K562 (cell line): ENCODE measurements around the gene ADPRHL1. TPM values are rescaled to one million over a fixed set of nuclear protein-coding genes. Genes with fewer than 3 reads are reported as not detected.
A peak's percentile ranks its signal among the peaks of the same experiment; 100 is the strongest.

Experiments
- ADNP ChIP-seq: fragments of 200-800 bp; sonication (Bioruptor generic); IDR thresholded peaks from 2 replicates; pipeline ENCODE4 v1.6.1; 2016; ENCODE audit warnings: missing genetic modification characterization, missing compliant biosample characterization
- CBX5 ChIP-seq: IDR thresholded peaks from 2 replicates; pipeline ENCODE4 v1.6.1; 2014; ENCODE audit warnings: low read depth, borderline replicate concordance
- ELF4 ChIP-seq: fragments of 450-650 bp; formaldehyde crosslinking; IDR thresholded peaks from 2 replicates; pipeline ENCODE4 v1.4.0; 2022; ENCODE audit warnings: missing genetic modification characterization
- KDM2B ChIP-seq: fragments of 250-450 bp; sonication (Bioruptor Pico); IDR thresholded peaks from 2 replicates; pipeline ENCODE4 v1.8.0; 2021; ENCODE audit warnings: mild to moderate bottlenecking, moderate library complexity
- NEUROD1 ChIP-seq: fragments of 150-350 bp; IDR thresholded peaks from 2 replicates; pipeline ENCODE4 v1.6.1; 2014; ENCODE audit warnings: borderline replicate concordance, low read length, low read depth; ENCODE audit not compliant: partially characterized antibody
- NR2C1 ChIP-seq, 2 experiments: fragments of 450-650 bp; IDR thresholded peaks; 2 replicates each; pipeline ENCODE4 v1.6.1; 2017; ENCODE audit warnings: mild to moderate bottlenecking in 2 of 2, antibody characterized with exemption in 1 of 2, inconsistent platforms in 1 of 2, missing compliant biosample characterization in 1 of 2, missing genetic modification characterization in 1 of 2
- SOX6 ChIP-seq: fragments of 450-650 bp; IDR thresholded peaks from 2 replicates; pipeline ENCODE4 v1.6.1; 2014; ENCODE audit warnings: mild to moderate bottlenecking
- SP2 ChIP-seq: IDR thresholded peaks from 2 replicates; pipeline ENCODE4 v1.6.1; 2011; ENCODE audit warnings: mild to moderate bottlenecking, low read depth, low read length, moderate library complexity; ENCODE audit not compliant: poor library complexity, severe bottlenecking; ENCODE audit errors: extremely low read depth
- TBL1XR1 ChIP-seq, 2 experiments: IDR thresholded peaks; 2 replicates each; pipeline ENCODE4 v1.6.1; 2012; ENCODE audit warnings: improper control_type of control experiment in 2 of 2, low read length in 2 of 2, mild to moderate bottlenecking in 1 of 2
- ZNF165 ChIP-seq: fragments of 250-450 bp; sonication (Bioruptor Pico); IDR thresholded peaks from 2 replicates; pipeline ENCODE4 v1.4.0; 2020; ENCODE audit warnings: borderline replicate concordance
- ZNF274 ChIP-seq: IDR thresholded peaks from 2 replicates; pipeline ENCODE4 v1.6.1; 2011; ENCODE audit warnings: low read depth, mild to moderate bottlenecking, low read length, moderate library complexity, borderline replicate concordance
- ZNF280A ChIP-seq: fragments of 450-650 bp; IDR thresholded peaks from 2 replicates; pipeline ENCODE4 v1.6.1; 2018; ENCODE audit warnings: mild to moderate bottlenecking, low read depth; ENCODE audit not compliant: partially characterized antibody
- ZNF354B ChIP-seq: fragments of 250-450 bp; sonication (Bioruptor Pico); IDR thresholded peaks from 2 replicates; pipeline ENCODE4 v1.4.0; 2020
- ZNF668 ChIP-seq: fragments of 250-450 bp; sonication (Bioruptor Pico); IDR thresholded peaks from 2 replicates; pipeline ENCODE4 v1.8.0; 2022; ENCODE audit warnings: mild to moderate bottlenecking, inconsistent platforms
- polyA plus RNA-seq, 8 experiments: library from polyadenylated mRNA; depleted of rRNA in 4 of 8; stranded (reverse) in 5 of 8; unstranded in 3 of 8; fragments of >200 nt; fragmentation: Nextera tagmentation in 2 of 8; fragmentation: Illumina TruSeq in 1 of 8; extraction: Ambion mirVana in 2 of 8; extraction: Trizol in 1 of 8; gene quantifications; 2 replicates each; pipeline versions ENCODE4 v1.2.1 to v1.2.3, GENCODE V29; 2011 to 2014; ENCODE audit warnings: inconsistent platforms in 1 of 8, missing spikeins in 1 of 8
- total RNA-seq, 7 experiments: library from RNA; depleted of rRNA in 6 of 7; stranded (reverse); fragments of >200 nt in 6 of 7; fragmentation: Illumina TruSeq in 2 of 7; extraction: Trizol in 2 of 7; gene quantifications; 2 replicates each; pipeline versions ENCODE4 v1.2.1 to v1.2.3, GENCODE V29; 2011 to 2021; ENCODE audit warnings: low replicate concordance in 1 of 7
- TF ChIP-seq, protein P1 (sequence below), 2 experiments: fragments of 450-650 bp in 1 of 2; sonication (generic) in 1 of 2; formaldehyde crosslinking in 1 of 2; IDR thresholded peaks; 2 replicates each; pipeline versions ENCODE4 v1.7.1 to v1.9.0; 2016 to 2022; ENCODE audit warnings: inconsistent platforms in 1 of 2, mild to moderate bottlenecking in 1 of 2, missing genetic modification reagents in 1 of 2

The ADPRHL1 gene
- total and polyA plus RNA-seq, 9 of the 15 experiments (the other 6 are each of a cell fraction or from before 2014, with no cell fraction given): 0.06 to 0.76 (median 0.37) TPM; not detected in 1

DNA sequence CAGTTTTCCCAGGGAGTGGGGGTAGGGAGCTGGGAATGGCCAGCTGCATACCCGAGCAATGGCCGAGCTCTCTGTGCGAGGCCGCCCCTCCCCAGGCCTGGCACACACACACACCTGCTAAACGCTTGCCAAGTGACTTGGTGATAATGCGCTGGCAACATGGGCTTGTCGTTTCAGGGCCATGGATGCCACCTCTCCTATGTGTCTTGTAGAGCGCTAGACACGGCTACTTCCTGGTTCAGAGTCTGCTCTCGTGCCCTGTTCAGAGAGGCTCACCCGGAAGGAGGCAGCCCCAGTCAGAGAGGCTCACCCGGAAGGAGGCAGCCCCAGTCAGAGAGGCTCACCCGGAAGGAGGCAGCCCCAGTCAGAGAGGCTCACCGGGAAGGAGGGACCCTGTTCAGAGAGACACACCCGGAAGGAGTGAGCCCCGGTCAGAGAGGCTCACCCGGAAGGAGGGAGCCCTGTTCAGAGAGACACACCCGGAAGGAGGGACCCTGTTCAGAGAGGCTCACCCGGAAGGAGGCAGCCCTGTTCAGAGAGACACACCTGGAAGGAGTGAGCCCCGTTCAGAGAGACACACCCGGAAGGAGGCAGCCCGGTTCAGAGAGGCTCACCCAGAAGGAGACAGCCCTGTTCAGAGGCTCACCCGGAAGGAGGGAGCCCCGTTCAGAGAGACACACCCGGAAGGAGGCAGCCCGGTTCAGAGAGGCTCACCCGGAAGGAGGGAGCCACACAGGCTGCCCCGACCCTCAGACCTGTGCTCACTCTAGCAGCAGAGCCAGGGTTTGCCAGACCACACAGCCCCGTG lies 4.2 kb downstream of the ADPRHL1 start (continued):
- TF ChIP-seq, protein P1, sequence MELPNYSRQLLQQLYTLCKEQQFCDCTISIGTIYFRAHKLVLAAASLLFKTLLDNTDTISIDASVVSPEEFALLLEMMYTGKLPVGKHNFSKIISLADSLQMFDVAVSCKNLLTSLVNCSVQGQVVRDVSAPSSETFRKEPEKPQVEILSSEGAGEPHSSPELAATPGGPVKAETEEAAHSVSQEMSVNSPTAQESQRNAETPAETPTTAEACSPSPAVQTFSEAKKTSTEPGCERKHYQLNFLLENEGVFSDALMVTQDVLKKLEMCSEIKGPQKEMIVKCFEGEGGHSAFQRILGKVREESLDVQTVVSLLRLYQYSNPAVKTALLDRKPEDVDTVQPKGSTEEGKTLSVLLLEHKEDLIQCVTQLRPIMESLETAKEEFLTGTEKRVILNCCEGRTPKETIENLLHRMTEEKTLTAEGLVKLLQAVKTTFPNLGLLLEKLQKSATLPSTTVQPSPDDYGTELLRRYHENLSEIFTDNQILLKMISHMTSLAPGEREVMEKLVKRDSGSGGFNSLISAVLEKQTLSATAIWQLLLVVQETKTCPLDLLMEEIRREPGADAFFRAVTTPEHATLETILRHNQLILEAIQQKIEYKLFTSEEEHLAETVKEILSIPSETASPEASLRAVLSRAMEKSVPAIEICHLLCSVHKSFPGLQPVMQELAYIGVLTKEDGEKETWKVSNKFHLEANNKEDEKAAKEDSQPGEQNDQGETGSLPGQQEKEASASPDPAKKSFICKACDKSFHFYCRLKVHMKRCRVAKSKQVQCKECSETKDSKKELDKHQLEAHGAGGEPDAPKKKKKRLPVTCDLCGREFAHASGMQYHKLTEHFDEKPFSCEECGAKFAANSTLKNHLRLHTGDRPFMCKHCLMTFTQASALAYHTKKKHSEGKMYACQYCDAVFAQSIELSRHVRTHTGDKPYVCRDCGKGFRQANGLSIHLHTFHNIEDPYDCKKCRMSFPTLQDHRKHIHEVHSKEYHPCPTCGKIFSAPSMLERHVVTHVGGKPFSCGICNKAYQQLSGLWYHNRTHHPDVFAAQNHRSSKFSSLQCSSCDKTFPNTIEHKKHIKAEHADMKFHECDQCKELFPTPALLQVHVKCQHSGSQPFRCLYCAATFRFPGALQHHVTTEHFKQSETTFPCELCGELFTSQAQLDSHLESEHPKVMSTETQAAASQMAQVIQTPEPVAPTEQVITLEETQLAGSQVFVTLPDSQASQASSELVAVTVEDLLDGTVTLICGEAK (IDR thresholded peaks at IDR 0.05): peak; percentile 99
- TF ChIP-seq, protein P1 (CRISPR knock-in tag; IDR thresholded peaks at IDR 0.05): no peak
- TF ChIP-seq ZNF280A: no peak
- no peak for TF ChIP-seq ZNF354B
- 0 out of 2 replicates have a peak, but pooled peaks have one; percentile 42 for TF ChIP-seq SOX6
- peak; percentile 15 for TF ChIP-seq NEUROD1
- no peak for TF ChIP-seq KDM2B (CRISPR knock-in tag)
- TF ChIP-seq ELF4 (CRISPR knock-in tag): peak; percentile 65; the same call in 1 of the 2 replicates
- no peak for TF ChIP-seq SP2
- TF ChIP-seq ZNF274: no peak
- TF ChIP-seq ZNF165 (CRISPR knock-in tag): no peak
- TF ChIP-seq ZNF668: no peak
- peak; percentile 63 for TF ChIP-seq NR2C1 (IDR thresholded peaks at IDR 0.05)
- TF ChIP-seq NR2C1 (tag; IDR thresholded peaks at IDR 0.05): peak; percentile 81; the same call in 1 of the 2 replicates
- no peak for TF ChIP-seq CBX5
- no peak for TF ChIP-seq TBL1XR1 (IDR thresholded peaks at IDR 0.05; ENCODE audit: low read length in 2 of 2)
- no peak for TF ChIP-seq ADNP (tag)
